Measurements from ENCODE around the gene PRSS27.

The PRSS27 gene

DNA sequence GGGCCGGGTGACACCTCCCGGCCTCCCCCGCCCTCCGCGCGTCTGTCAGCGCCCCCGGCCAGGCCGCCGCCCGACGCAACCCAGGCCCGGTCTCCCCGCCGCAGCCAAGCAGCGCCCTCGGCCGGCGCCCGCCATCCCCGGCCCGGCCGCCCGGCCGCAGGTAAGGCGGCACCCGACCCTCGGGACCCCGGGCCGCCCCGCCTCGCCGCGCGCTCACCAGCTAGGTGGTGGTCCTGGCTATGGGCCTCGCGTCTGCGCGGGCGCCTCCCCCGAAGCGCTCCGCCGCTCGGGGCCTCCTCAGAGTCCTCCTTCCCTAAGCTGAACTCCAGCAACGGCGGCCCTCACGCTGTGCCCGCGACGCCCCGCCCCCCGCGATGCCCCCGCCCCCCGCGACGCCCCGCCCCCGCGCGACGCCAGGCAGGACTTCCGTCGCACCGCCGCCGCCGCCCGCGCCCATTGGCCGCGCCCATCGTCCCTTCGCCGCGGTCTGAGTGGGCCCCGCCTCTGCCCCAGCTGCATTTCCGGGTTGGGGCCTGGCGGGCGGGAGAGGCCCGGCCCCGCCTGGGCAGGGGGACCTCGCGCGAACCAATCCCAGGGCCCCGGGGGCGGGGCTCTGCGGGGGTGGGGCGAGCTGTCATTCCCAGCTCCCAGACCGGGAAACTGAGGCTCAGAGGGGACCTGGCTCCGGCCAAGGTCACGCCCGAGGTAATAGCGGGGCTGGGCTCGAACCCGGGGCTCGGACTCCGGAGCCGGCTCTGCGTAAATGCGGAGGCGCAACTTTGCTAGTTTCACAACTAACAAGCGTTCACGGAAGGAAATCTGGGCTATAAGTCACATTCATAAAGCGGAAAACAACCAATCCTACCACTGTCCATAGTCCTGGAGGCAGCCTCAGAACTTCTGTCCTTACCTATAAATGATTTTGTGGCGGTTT, 46.7 kb downstream of the PRSS27 start (continued):
- TF ChIP-seq, protein P1, sequence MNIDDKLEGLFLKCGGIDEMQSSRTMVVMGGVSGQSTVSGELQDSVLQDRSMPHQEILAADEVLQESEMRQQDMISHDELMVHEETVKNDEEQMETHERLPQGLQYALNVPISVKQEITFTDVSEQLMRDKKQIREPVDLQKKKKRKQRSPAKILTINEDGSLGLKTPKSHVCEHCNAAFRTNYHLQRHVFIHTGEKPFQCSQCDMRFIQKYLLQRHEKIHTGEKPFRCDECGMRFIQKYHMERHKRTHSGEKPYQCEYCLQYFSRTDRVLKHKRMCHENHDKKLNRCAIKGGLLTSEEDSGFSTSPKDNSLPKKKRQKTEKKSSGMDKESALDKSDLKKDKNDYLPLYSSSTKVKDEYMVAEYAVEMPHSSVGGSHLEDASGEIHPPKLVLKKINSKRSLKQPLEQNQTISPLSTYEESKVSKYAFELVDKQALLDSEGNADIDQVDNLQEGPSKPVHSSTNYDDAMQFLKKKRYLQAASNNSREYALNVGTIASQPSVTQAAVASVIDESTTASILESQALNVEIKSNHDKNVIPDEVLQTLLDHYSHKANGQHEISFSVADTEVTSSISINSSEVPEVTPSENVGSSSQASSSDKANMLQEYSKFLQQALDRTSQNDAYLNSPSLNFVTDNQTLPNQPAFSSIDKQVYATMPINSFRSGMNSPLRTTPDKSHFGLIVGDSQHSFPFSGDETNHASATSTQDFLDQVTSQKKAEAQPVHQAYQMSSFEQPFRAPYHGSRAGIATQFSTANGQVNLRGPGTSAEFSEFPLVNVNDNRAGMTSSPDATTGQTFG (tag by site-specific recombination; IDR thresholded peaks at IDR 0.05; ENCODE audit: borderline replicate concordance): no peak
- no peak for TF ChIP-seq ZNF140 (tag by site-specific recombination; IDR thresholded peaks at IDR 0.05)
- no peak for TF ChIP-seq ZNF292 (tag by site-specific recombination; IDR thresholded peaks at IDR 0.05; ENCODE audit: borderline replicate concordance, low read depth)
- TF ChIP-seq, protein P2, sequence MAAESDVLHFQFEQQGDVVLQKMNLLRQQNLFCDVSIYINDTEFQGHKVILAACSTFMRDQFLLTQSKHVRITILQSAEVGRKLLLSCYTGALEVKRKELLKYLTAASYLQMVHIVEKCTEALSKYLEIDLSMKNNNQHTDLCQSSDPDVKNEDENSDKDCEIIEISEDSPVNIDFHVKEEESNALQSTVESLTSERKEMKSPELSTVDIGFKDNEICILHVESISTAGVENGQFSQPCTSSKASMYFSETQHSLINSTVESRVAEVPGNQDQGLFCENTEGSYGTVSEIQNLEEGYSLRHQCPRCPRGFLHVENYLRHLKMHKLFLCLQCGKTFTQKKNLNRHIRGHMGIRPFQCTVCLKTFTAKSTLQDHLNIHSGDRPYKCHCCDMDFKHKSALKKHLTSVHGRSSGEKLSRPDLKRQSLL (tag by site-specific recombination; IDR thresholded peaks at IDR 0.05): no peak
- no peak for TF ChIP-seq SCRT2 (tag by site-specific recombination; IDR thresholded peaks at IDR 0.05)
- TF ChIP-seq ZNF548 (tag by site-specific recombination; IDR thresholded peaks at IDR 0.05): no peak
- no peak for TF ChIP-seq ZNF274 (IDR thresholded peaks at IDR 0.05; ENCODE audit: low read length)
- TF ChIP-seq ZNF274 (tag by site-specific recombination; IDR thresholded peaks at IDR 0.05; ENCODE audit: borderline replicate concordance): no peak
- no peak for TF ChIP-seq REPIN1 (tag by site-specific recombination; IDR thresholded peaks at IDR 0.05; ENCODE audit: low read depth)
- TF ChIP-seq KLF10 (tag by site-specific recombination; IDR thresholded peaks at IDR 0.05): peak; percentile 47; the same call in 1 of the 2 replicates
- TF ChIP-seq, protein P3, sequence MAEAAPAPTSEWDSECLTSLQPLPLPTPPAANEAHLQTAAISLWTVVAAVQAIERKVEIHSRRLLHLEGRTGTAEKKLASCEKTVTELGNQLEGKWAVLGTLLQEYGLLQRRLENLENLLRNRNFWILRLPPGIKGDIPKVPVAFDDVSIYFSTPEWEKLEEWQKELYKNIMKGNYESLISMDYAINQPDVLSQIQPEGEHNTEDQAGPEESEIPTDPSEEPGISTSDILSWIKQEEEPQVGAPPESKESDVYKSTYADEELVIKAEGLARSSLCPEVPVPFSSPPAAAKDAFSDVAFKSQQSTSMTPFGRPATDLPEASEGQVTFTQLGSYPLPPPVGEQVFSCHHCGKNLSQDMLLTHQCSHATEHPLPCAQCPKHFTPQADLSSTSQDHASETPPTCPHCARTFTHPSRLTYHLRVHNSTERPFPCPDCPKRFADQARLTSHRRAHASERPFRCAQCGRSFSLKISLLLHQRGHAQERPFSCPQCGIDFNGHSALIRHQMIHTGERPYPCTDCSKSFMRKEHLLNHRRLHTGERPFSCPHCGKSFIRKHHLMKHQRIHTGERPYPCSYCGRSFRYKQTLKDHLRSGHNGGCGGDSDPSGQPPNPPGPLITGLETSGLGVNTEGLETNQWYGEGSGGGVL (tag by site-specific recombination; IDR thresholded peaks at IDR 0.05): no peak
- TF ChIP-seq ZNF791 (tag by site-specific recombination; IDR thresholded peaks at IDR 0.05): no peak
- TF ChIP-seq, protein P4, sequence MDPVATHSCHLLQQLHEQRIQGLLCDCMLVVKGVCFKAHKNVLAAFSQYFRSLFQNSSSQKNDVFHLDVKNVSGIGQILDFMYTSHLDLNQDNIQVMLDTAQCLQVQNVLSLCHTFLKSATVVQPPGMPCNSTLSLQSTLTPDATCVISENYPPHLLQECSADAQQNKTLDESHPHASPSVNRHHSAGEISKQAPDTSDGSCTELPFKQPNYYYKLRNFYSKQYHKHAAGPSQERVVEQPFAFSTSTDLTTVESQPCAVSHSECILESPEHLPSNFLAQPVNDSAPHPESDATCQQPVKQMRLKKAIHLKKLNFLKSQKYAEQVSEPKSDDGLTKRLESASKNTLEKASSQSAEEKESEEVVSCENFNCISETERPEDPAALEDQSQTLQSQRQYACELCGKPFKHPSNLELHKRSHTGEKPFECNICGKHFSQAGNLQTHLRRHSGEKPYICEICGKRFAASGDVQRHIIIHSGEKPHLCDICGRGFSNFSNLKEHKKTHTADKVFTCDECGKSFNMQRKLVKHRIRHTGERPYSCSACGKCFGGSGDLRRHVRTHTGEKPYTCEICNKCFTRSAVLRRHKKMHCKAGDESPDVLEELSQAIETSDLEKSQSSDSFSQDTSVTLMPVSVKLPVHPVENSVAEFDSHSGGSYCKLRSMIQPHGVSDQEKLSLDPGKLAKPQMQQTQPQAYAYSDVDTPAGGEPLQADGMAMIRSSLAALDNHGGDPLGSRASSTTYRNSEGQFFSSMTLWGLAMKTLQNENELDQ (tag by site-specific recombination; IDR thresholded peaks at IDR 0.05; ENCODE audit: low read depth): no peak
- TF ChIP-seq ZSCAN23 (tag by site-specific recombination; IDR thresholded peaks at IDR 0.05): no peak
- TF ChIP-seq ZNF266 (tag by site-specific recombination; IDR thresholded peaks at IDR 0.05; ENCODE audit: low read depth): no peak
- no peak for TF ChIP-seq ZNF426 (tag by site-specific recombination; IDR thresholded peaks at IDR 0.05)
- TF ChIP-seq ZNF23 (tag by site-specific recombination; IDR thresholded peaks at IDR 0.05; ENCODE audit: borderline replicate concordance): no peak
- TF ChIP-seq ZNF350 (tag by site-specific recombination; IDR thresholded peaks at IDR 0.05): no peak
- TF ChIP-seq ZNF26 (tag by site-specific recombination; IDR thresholded peaks at IDR 0.05): no peak
- TF ChIP-seq ZNF10 (tag by site-specific recombination; IDR thresholded peaks at IDR 0.05): no peak
- no peak for TF ChIP-seq ZNF645 (tag by site-specific recombination; IDR thresholded peaks at IDR 0.05)
- TF ChIP-seq ZNF600 (tag by site-specific recombination; IDR thresholded peaks at IDR 0.05): peak; percentile 63; the same call in 1 of the 2 replicates
- TF ChIP-seq ZNF561 (tag by site-specific recombination; IDR thresholded peaks at IDR 0.05; ENCODE audit: borderline replicate concordance): no peak
- TF ChIP-seq ZNF560 (tag by site-specific recombination; IDR thresholded peaks at IDR 0.05; ENCODE audit: borderline replicate concordance): no peak
- no peak for TF ChIP-seq ZNF76 (tag by site-specific recombination; IDR thresholded peaks at IDR 0.05; ENCODE audit: borderline replicate concordance, low read depth)
- TF ChIP-seq, protein P5, sequence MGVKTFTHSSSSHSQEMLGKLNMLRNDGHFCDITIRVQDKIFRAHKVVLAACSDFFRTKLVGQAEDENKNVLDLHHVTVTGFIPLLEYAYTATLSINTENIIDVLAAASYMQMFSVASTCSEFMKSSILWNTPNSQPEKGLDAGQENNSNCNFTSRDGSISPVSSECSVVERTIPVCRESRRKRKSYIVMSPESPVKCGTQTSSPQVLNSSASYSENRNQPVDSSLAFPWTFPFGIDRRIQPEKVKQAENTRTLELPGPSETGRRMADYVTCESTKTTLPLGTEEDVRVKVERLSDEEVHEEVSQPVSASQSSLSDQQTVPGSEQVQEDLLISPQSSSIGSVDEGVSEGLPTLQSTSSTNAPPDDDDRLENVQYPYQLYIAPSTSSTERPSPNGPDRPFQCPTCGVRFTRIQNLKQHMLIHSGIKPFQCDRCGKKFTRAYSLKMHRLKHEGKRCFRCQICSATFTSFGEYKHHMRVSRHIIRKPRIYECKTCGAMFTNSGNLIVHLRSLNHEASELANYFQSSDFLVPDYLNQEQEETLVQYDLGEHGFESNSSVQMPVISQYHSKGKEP (tag by site-specific recombination; IDR thresholded peaks at IDR 0.05): no peak
